WERI-Rb-1 (cell line): Measurements from ENCODE around the gene SDCCAG8.

Source experiments
- DNase-seq: peaks from one replicate; pipeline ENCODE4 v3.0.0-alpha.2; 2020
- H3K27ac ChIP-seq: fragments of 250-450 bp; sonication (Bioruptor Pico); 2 replicates; pipeline ENCODE4 v1.5.1; 2020; ENCODE audit warnings: mild to moderate bottlenecking, moderate library complexity
- H3K27me3 ChIP-seq: fragments of 250-450 bp; sonication (Bioruptor Pico); 2 replicates; pipeline ENCODE4 v1.5.1; 2021; ENCODE audit warnings: mild to moderate bottlenecking, low read depth, moderate library complexity; ENCODE audit not compliant: insufficient read depth, severe bottlenecking
- H3K36me3 ChIP-seq: fragments of 250-450 bp; sonication (Bioruptor Pico); 2 replicates; pipeline ENCODE4 v1.5.1; 2020; ENCODE audit warnings: mild to moderate bottlenecking, moderate library complexity
- H3K4me3 ChIP-seq: 2 replicates; pipeline ENCODE4 v1.5.1; 2011; ENCODE audit warnings: low read depth, mild to moderate bottlenecking, control low read depth, low read length
- H3K9me3 ChIP-seq: fragments of 250-450 bp; sonication (Bioruptor Pico); 2 replicates; pipeline ENCODE4 v1.5.1; 2021; ENCODE audit warnings: mild to moderate bottlenecking, moderate library complexity; ENCODE audit not compliant: severe bottlenecking
- TF ChIP-seq, protein P1 (sequence below): IDR thresholded peaks from 2 replicates; pipeline ENCODE4 v1.5.1; 2011; ENCODE audit warnings: low read depth, mild to moderate bottlenecking, control low read depth, inconsistent platforms, low read length

SDCCAG8 gene

DNA sequence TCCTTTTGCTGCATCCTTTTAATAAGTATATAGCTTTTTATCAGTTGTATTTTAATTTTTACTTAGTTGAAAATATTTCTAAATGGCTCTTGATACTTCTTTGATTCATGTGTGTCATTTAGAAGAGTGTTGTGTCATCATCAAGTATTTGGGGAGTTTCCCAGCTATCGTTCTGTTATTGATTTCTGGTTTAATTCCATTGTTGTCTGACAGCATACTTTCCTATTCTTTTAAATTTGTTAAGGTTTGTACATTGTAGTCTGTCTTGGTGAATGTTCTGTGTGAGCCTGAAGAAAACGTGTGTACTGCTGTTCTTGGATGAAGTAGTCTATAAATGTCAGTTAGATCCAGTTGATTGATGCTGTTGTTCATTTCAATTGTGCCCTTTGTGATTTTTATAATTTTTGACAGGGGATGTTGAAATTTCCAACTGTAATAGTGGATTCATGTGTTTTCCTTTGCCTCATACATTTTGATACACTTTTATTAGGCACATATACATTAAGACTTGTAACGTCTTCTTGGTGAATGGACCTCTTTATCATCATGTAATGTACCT is 24.8 kb downstream of the SDCCAG8 start:
- Histone ChIP-seq H3K9me3 (no peaks in the 10 kb centered on the region), H3K4me3 (no peak overlapping the region), H3K36me3 (peaks cover 8% of the 10 kb centered on the region), H3K27ac (no peak overlapping the region), H3K27me3 (no peaks in the 10 kb centered on the region)
- TF ChIP-seq, protein P1, sequence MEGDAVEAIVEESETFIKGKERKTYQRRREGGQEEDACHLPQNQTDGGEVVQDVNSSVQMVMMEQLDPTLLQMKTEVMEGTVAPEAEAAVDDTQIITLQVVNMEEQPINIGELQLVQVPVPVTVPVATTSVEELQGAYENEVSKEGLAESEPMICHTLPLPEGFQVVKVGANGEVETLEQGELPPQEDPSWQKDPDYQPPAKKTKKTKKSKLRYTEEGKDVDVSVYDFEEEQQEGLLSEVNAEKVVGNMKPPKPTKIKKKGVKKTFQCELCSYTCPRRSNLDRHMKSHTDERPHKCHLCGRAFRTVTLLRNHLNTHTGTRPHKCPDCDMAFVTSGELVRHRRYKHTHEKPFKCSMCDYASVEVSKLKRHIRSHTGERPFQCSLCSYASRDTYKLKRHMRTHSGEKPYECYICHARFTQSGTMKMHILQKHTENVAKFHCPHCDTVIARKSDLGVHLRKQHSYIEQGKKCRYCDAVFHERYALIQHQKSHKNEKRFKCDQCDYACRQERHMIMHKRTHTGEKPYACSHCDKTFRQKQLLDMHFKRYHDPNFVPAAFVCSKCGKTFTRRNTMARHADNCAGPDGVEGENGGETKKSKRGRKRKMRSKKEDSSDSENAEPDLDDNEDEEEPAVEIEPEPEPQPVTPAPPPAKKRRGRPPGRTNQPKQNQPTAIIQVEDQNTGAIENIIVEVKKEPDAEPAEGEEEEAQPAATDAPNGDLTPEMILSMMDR = no peak
- DNase-seq = no peak

DNA sequence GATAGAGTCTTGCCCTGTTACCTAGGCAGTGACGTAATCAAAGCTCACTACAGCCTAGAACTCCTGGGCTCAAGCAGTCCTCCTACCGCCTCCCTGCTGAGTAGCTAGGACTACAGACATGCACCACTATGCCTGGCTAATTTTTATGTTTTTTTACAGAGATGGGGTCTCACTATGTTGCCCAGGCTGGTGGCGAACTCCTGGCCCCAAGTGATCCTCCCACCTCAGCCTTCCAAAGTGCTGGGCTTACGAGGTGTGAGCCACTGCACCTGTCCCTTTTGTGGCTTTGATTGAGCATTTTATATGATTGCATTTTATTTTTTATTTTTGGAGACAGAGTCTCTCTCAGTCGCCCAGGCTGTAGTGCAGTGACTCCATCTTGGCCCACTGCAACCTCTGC is 25.8 kb downstream of the SDCCAG8 start:
- Histone ChIP-seq H3K9me3 (no peaks in the 10 kb centered on the region), H3K27me3 (no peaks in the 10 kb centered on the region), H3K27ac (no peak overlapping the region), H3K4me3 (no peak overlapping the region), H3K36me3 (peaks cover 19% of the 10 kb centered on the region)
- TF ChIP-seq, protein P1 = no peak
- DNase-seq = no peak

DNA sequence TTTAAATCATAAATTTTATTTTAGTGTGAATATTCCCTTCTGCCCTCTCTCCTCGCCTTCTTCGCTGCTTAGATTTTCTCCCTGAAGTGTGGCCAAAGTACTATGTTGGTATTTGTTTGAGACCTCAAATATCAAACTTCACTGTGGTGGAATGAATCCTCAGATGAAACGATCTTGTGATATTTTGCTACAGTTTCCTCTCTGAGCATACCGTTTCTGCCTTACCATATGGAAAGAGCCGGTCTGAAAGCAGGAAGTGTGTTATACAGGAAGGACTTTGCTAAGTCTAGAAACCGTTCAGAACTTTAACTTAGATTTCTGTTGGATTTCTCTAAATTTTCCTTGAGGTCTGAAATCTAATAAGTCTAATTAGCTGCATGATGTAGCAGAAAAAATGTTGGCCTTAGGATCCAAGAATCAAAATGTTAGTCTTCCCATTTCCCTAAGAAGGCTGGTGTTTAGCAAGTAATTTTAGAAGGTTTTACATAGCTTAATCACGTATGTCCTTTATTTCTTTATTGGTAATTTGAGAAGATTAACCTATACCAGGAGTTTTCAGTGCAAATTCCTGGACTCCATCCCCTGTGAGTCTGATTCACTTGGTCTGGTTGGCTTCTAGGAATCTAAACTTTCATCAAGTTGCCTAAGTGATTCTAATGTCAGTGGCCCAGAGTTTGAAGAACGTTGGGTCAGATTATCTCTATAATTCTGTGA is 30.7 kb downstream of the SDCCAG8 start:
- H3K27me3 ChIP-seq = no peaks in the 10 kb centered on the region
- H3K9me3 ChIP-seq = no peaks in the 10 kb centered on the region
- H3K4me3 ChIP-seq = no peak overlapping the region
- TF ChIP-seq, protein P1 = no peak
- DNase-seq = no peak
- H3K27ac ChIP-seq = no peak overlapping the region
- peaks cover 31% of the 10 kb centered on the region for H3K36me3 ChIP-seq

DNA sequence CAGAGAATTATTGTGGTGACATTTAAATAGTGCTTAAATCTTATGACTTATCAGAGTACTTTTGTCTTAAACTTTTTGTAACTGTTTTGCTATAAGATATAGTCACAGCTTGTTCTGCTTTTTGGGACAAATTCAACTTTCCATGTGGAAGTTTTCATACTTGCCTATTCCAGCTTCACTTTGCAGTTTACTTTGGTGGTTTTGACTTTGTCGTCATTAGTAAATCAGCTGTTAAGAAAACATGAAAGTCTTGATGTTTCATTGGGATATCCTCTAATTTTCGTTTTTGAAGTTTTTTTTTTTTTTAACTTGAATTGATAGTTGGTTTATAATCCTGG is 31.3 kb downstream of the SDCCAG8 start:
- TF ChIP-seq, protein P1 = no peak
- no peaks in the 10 kb centered on the region for H3K27me3 ChIP-seq
- H3K27ac ChIP-seq = no peak overlapping the region
- H3K36me3 ChIP-seq = peaks cover 31% of the 10 kb centered on the region
- H3K9me3 ChIP-seq = no peaks in the 10 kb centered on the region
- no peak overlapping the region for H3K4me3 ChIP-seq
- no peak for DNase-seq

DNA sequence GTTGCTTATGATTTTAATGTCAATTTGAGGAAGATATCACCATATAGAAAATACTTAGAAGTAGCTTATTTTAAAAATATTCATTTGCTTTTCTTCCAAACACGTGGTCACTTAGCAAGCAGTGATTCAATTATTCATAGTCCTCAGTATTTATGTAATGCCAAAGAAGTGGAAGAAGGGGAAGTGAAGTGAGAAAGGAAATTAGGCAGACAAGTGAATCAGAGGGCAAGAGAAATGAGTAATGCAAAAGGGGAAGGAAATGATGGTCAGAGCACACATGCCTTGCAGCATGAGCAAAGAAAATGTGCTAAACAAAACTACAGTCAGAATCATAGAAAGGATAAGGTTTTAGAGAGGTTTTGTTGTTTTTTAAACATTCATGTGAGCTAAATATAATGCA is 31.8 kb downstream of the SDCCAG8 start:
- TF ChIP-seq, protein P1 = no peak
- no peak for DNase-seq
- Histone ChIP-seq H3K27me3 (no peaks in the 10 kb centered on the region), H3K27ac (no peak overlapping the region), H3K4me3 (no peak overlapping the region), H3K36me3 (peaks cover 31% of the 10 kb centered on the region), H3K9me3 (no peaks in the 10 kb centered on the region)

DNA sequence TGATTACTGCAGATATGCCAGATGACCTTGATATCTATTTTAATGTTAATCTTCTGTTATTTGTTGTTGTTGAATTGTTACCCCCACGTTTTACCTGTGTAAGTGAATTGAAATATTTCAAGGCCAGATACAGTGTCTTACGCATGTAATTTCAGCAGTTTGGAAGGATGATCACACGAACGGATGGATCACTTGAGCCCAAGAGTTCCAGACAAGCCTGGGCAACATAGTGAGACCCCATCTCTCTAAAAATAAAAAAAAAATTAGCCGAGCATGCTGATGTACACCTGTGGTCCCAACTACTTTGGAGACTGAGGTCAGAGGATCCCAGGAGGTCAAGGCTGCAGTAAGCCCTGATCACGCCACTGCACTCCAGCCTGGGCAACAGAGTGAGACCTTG is 32.2 kb downstream of the SDCCAG8 start:
- TF ChIP-seq, protein P1 = no peak
- no peak overlapping the region for H3K27ac ChIP-seq
- H3K4me3 ChIP-seq = no peak overlapping the region
- peaks cover 31% of the 10 kb centered on the region for H3K36me3 ChIP-seq
- no peaks in the 10 kb centered on the region for H3K9me3 ChIP-seq
- no peaks in the 10 kb centered on the region for H3K27me3 ChIP-seq
- no peak for DNase-seq
